CD14-positive monocyte (primary cell): ENCODE measurements around the gene SIPA1L3. TPM values are rescaled to one million over a fixed set of nuclear protein-coding genes. Genes with fewer than 3 reads are reported as not detected.

Source experiments
- DNase-seq, 3 donors: peaks; one replicate each; pipeline ENCODE4 v3.0.0-alpha.2; 2011 to 2022
- H2AFZ ChIP-seq: 2 replicates; pipeline ENCODE4 v1.6.0; 2012; ENCODE audit warnings: mild to moderate bottlenecking, low read depth, low read length, inconsistent platforms; ENCODE audit not compliant: insufficient read depth, poor library complexity, severe bottlenecking
- H3K27ac ChIP-seq, 2 donors: 1 replicate in 1 of 2; 2 replicates in 1 of 2; pipeline ENCODE4 v1.5.1; 2012 to 2013; ENCODE audit warnings: low read length in 2 of 2, control low read depth in 1 of 2, inconsistent platforms in 1 of 2, low read depth in 1 of 2, mild to moderate bottlenecking in 1 of 2
- H3K27me3 ChIP-seq, 2 donors: one replicate each; pipeline versions ENCODE4 v1.6.0 to v1.6.1; 2011 to 2013; ENCODE audit warnings: low read length in 2 of 2; ENCODE audit not compliant: control insufficient read depth in 2 of 2, insufficient read depth in 2 of 2
- H3K36me3 ChIP-seq, 2 donors: replicated peaks in 1 of 2; 1 replicate in 1 of 2; 2 replicates in 1 of 2; pipeline versions ENCODE4 v1.5.1 to v1.6.1; 2012 to 2013; ENCODE audit warnings: low read length in 2 of 2, control low read depth in 1 of 2, inconsistent platforms in 1 of 2, mild to moderate bottlenecking in 1 of 2; ENCODE audit not compliant: insufficient read depth in 2 of 2, control insufficient read depth in 1 of 2
- H3K4me1 ChIP-seq, 2 donors: 1 replicate in 1 of 2; 2 replicates in 1 of 2; pipeline versions ENCODE4 v1.5.1 to v1.6.1; 2012 to 2013; ENCODE audit warnings: low read length in 2 of 2, control low read depth in 1 of 2, inconsistent platforms in 1 of 2, mild to moderate bottlenecking in 1 of 2, moderate library complexity in 1 of 2; ENCODE audit not compliant: insufficient read depth in 2 of 2, control insufficient read depth in 1 of 2
- H3K4me2 ChIP-seq: replicated peaks from 2 replicates; pipeline ENCODE3; 2012; ENCODE audit warnings: low read length, moderate library complexity, mild to moderate bottlenecking; ENCODE audit not compliant: poor library complexity, severe bottlenecking; ENCODE audit errors: extremely low read depth
- H3K4me3 ChIP-seq, 3 experiments: fragments of 200-600 bp in 1 of 3; sonication (generic) in 1 of 3; replicated peaks in 1 of 3; 1 replicate in 2 of 3; 2 replicates in 1 of 3; pipeline ENCODE4 v1.5.1; 2011 to 2013; ENCODE audit warnings: low read length in 3 of 3, mild to moderate bottlenecking in 3 of 3, control low read depth in 2 of 3, low read depth in 2 of 3, inconsistent platforms in 1 of 3, moderate library complexity in 1 of 3
- H3K79me2 ChIP-seq: 2 replicates; pipeline ENCODE4 v1.6.0; 2012; ENCODE audit warnings: mild to moderate bottlenecking, control low read depth, inconsistent platforms, low read length, moderate library complexity; ENCODE audit not compliant: insufficient read depth
- H3K9ac ChIP-seq: 2 replicates; pipeline ENCODE4 v1.6.0; 2017; ENCODE audit warnings: low read length, mild to moderate bottlenecking; ENCODE audit not compliant: insufficient read depth, poor library complexity, severe bottlenecking
- H3K9me3 ChIP-seq, 2 donors: replicated peaks in 1 of 2; 1 replicate in 1 of 2; 2 replicates in 1 of 2; pipeline versions ENCODE4 v1.5.1 to v1.6.1; 2012 to 2013; ENCODE audit warnings: low read length in 2 of 2, control low read depth in 1 of 2; ENCODE audit not compliant: control insufficient read depth in 1 of 2, insufficient read depth in 1 of 2
- H4K20me1 ChIP-seq: 2 replicates; pipeline ENCODE4 v1.6.0; 2012; ENCODE audit warnings: mild to moderate bottlenecking, low read length, control low read depth, moderate library complexity; ENCODE audit not compliant: insufficient read depth
- H3K27ac Mint-ChIP-seq, 7 donors: one replicate each; pipeline ENCODE4 v1.8.0; 2020; ENCODE audit warnings: mild to moderate bottlenecking in 7 of 7, mixed read lengths in 7 of 7, moderate library complexity in 6 of 7, inconsistent platforms in 2 of 7
- H3K27me3 Mint-ChIP-seq, 3 donors: one replicate each; pipeline ENCODE4 v1.8.0; 2021 to 2022; ENCODE audit warnings: low read depth in 3 of 3, mild to moderate bottlenecking in 3 of 3, mixed read lengths in 3 of 3, moderate library complexity in 3 of 3, inconsistent platforms in 1 of 3
- H3K36me3 Mint-ChIP-seq, 2 donors: one replicate each; pipeline ENCODE4 v1.8.0; 2020; ENCODE audit warnings: mixed read lengths in 2 of 2, inconsistent platforms in 1 of 2, mild to moderate bottlenecking in 1 of 2
- H3K4me1 Mint-ChIP-seq: one replicate; pipeline ENCODE4 v1.8.0; 2020; ENCODE audit warnings: mild to moderate bottlenecking, mixed read lengths
- H3K4me3 Mint-ChIP-seq, 2 donors: one replicate each; pipeline ENCODE4 v1.8.0; 2020; ENCODE audit warnings: mild to moderate bottlenecking in 2 of 2, mixed read lengths in 2 of 2, moderate library complexity in 1 of 2
- H3K9me3 Mint-ChIP-seq, 7 donors: one replicate each; pipeline ENCODE4 v1.8.0; 2020 to 2022; ENCODE audit warnings: mixed read lengths in 7 of 7, mild to moderate bottlenecking in 6 of 7, moderate library complexity in 6 of 7, inconsistent platforms in 2 of 7
- CTCF ChIP-seq: fragments of 200-600 bp; IDR thresholded peaks from one replicate; pipeline ENCODE4 v1.8.0; 2022; ENCODE audit warnings: antibody characterized with exemption, mild to moderate bottlenecking
- WGBS: methylation state at CpG from one replicate; pipeline ENCODE4 v1.1.5; 2013; ENCODE audit warnings: missing lambda C conversion rate; ENCODE audit not compliant: insufficient coverage; 5-methylcytosine and 5-hydroxymethylcytosine counted together
- intact Hi-C, 2 donors: fragments of 100-400 bp; cut with micrococcal nuclease; formaldehyde crosslinking; loops; one replicate each; pipeline versions ENCODE4 v1.15.0 to v1.15.1; 2023
- polyA plus RNA-seq, 3 donors: library from polyadenylated mRNA; depleted of rRNA in 1 of 3; unstranded in 2 of 3; stranded (reverse) in 1 of 3; fragments of 300-500 nt in 2 of 3; fragments of >200 nt in 1 of 3; fragmentation: Illumina TruSeq in 2 of 3; gene quantifications; 1 replicate in 2 of 3; 2 replicates in 1 of 3; pipeline ENCODE4 v1.2.3, GENCODE V29; 2012 to 2021

Gene SIPA1L3
- polyA plus RNA-seq, 3 donors: 0.55 to 4.5 (median 0.99) TPM

GRCh38 chr19:38015216-38015615 is 108.2 kb downstream of the SIPA1L3 start:
- H3K9me3 Mint-ChIP-seq: no peaks in the 10 kb centered on the region
- H3K4me1 ChIP-seq: peaks cover 6 to 9% of the 10 kb centered on the region in 2 donors

GRCh38 chr19:38015761-38016160 is 108.8 kb downstream of the SIPA1L3 start:
- no peak overlapping the region for H3K9ac ChIP-seq
- intact Hi-C loops: no loop called here
- no peaks in the 10 kb centered on the region for H3K9me3 ChIP-seq
- H3K4me1 Mint-ChIP-seq: peaks cover 15% of the 10 kb centered on the region
- H3K36me3 Mint-ChIP-seq: peaks cover 3 to 4% of the 10 kb centered on the region in 2 donors
- peaks cover 11 to 15% of the 10 kb centered on the region in 2 donors for H3K4me1 ChIP-seq
- H3K4me3 ChIP-seq: no peak overlapping the region
- H3K36me3 ChIP-seq: no peaks in the 10 kb centered on the region
- WGBS: 100% methylated on average over 4 of the region's 7 CpGs
- no peaks in the 10 kb centered on the region for H3K79me2 ChIP-seq
- no peak overlapping the region for H3K27ac ChIP-seq
- no peak overlapping the region for H3K4me2 ChIP-seq
- no peak overlapping the region for H3K27ac Mint-ChIP-seq
- H2AFZ ChIP-seq: no peak overlapping the region
- no peak for DNase-seq
- H3K27me3 Mint-ChIP-seq: no peaks in the 10 kb centered on the region
- H3K4me3 Mint-ChIP-seq: no peak overlapping the region
- TF ChIP-seq CTCF: no peak
- no peaks in the 10 kb centered on the region for H3K9me3 Mint-ChIP-seq
- H3K27me3 ChIP-seq: no peaks in the 10 kb centered on the region
- H4K20me1 ChIP-seq: peaks cover 15% of the 10 kb centered on the region

More at GRCh38 chr19:38015216-38015615, 108.2 kb downstream of the SIPA1L3 start:
- no peak overlapping the region for H3K4me2 ChIP-seq
- no peaks in the 10 kb centered on the region for H3K79me2 ChIP-seq
- H4K20me1 ChIP-seq: peaks cover 15% of the 10 kb centered on the region
- intact Hi-C loops: no loop called here
- no peak overlapping the region for H3K4me3 Mint-ChIP-seq
- H3K36me3 Mint-ChIP-seq: peaks cover 3 to 4% of the 10 kb centered on the region in 2 donors
- TF ChIP-seq CTCF: no peak
- H3K4me1 Mint-ChIP-seq: peaks cover 10% of the 10 kb centered on the region
- H3K27ac ChIP-seq: no peak overlapping the region
- 100% methylated on average over 1 of the region's 6 CpGs for WGBS
- no peak overlapping the region for H3K4me3 ChIP-seq
- H3K27me3 Mint-ChIP-seq: no peaks in the 10 kb centered on the region
- no peak overlapping the region for H2AFZ ChIP-seq
- no peaks in the 10 kb centered on the region for H3K36me3 ChIP-seq
- H3K9me3 ChIP-seq: no peaks in the 10 kb centered on the region
- no peak overlapping the region for H3K27ac Mint-ChIP-seq
- no peak overlapping the region for H3K9ac ChIP-seq
- no peaks in the 10 kb centered on the region for H3K27me3 ChIP-seq
- no peak for DNase-seq
